GM12865 (cell line): ENCODE measurements around the gene ADSS2.
A peak's percentile ranks its signal among the peaks of the same experiment; 100 is the strongest.

Experiments
- DNase-seq: peaks from one replicate; pipeline ENCODE4 v3.0.0; 2010; ENCODE audit warnings: low read depth
- H3K4me3 ChIP-seq: 2 replicates; pipeline ENCODE4 v1.5.1; 2011; ENCODE audit warnings: mild to moderate bottlenecking, low read depth, low read length, control low read depth
- TF ChIP-seq, protein P1 (sequence below): IDR thresholded peaks from 2 replicates; pipeline ENCODE4 v1.5.1; 2011; ENCODE audit warnings: low read length, control low read depth, low read depth, inconsistent platforms; ENCODE audit not compliant: insufficient read depth; ENCODE audit errors: missing control alignments

The ADSS2 gene

DNA sequence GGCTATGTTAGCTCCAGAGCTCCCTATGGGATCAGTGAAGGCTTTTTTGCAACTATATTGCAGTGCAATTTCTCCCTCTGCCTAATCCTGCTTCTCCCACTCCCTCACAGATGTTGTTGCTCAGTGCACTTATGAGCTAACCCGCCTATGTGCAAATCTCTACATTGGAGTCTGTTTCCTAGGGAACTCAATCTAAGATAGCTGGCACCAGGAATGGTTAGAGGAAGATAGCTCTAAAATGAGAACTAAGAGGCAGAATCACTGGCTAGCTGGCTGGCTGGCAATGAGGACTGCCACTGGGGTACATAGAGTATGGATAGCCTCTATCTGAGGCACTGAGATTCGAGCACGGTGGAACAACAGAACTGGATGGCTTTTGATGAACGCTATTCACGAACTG is 39.5 kb downstream of the ADSS2 start:
- no peak overlapping the region for H3K4me3 ChIP-seq
- TF ChIP-seq, protein P1, sequence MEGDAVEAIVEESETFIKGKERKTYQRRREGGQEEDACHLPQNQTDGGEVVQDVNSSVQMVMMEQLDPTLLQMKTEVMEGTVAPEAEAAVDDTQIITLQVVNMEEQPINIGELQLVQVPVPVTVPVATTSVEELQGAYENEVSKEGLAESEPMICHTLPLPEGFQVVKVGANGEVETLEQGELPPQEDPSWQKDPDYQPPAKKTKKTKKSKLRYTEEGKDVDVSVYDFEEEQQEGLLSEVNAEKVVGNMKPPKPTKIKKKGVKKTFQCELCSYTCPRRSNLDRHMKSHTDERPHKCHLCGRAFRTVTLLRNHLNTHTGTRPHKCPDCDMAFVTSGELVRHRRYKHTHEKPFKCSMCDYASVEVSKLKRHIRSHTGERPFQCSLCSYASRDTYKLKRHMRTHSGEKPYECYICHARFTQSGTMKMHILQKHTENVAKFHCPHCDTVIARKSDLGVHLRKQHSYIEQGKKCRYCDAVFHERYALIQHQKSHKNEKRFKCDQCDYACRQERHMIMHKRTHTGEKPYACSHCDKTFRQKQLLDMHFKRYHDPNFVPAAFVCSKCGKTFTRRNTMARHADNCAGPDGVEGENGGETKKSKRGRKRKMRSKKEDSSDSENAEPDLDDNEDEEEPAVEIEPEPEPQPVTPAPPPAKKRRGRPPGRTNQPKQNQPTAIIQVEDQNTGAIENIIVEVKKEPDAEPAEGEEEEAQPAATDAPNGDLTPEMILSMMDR = no peak
- DNase-seq = no peak

DNA sequence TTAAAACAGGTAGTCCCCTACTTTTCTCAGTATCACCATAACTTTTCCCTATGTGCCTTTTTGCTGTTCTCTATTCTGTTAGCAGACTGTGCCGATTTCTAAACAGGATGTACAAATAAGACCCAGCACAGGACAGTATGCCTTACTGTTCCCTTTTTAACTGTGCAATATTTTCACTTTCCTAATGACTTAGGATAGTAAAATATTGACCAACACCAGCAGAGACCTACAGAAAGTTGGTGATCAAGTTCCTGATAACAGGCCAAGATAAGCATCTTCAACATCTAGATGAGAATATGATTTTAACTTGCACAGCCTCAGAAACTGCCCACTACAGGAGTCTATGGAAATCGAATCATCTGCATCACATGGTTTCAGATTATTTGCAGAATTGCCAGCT is 42.0 kb downstream of the ADSS2 start:
- H3K4me3 ChIP-seq = no peak overlapping the region
- peak; percentile 58 for DNase-seq
- TF ChIP-seq, protein P1 = no peak

DNA sequence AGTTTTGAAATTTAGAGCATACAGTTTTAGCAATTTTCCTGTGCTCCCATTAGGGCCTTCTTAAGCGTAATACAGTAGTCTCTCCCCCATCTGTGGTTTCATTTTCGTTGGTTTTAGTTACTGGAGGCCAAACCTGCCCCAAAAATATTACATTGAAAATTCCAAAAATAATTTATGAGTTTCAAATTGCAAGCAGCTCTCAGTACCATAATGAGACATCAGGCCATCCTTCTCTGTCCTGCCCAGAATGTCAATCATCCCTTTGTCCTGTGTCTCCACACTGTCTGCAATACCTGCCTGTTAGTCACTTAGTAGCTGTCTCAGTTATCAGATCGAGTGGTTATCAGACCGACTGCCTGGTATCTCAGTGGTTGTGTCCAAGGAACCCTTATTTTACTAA is 45.4 kb downstream of the ADSS2 start:
- peak; percentile 87 for DNase-seq
- TF ChIP-seq, protein P1 = no peak
- H3K4me3 ChIP-seq = peak overlapping the region; percentile 34

DNA sequence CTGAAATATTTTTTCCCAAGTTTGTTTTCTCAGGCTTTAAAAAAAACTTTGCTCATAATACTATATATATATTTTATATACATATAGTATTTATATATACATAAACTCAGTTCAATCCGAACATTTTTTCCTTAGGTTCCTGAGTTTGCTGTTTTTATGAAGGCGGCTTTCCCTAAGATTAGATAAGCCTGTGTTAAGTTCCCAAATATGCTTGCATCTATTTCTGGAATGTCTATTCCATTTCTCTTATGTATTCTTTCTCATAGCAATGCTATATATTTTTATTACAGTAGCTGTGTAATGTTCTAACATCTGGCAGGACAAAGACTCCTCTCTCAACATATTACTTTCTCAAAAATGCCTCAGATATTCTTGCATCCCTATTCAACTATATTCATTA is 45.9 kb downstream of the ADSS2 start:
- no peak for DNase-seq
- TF ChIP-seq, protein P1 = no peak

DNA sequence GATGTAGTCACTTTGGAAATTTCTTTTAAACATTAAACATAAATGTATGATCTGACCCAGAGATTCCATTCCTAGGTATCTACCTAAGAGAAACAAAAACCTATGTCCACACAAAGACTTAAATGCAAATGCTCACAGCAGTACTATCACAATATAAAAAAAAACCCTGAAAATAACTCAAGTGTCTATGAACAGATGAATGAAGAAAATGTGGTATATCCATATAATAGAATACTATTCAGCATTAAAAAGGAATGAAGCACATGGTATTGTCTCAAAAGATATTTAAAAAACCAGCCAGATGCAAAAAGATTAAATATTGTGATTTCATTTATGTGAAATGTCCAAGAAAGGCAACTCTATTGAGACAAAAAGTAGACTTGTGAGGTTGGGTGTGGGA is 48.3 kb downstream of the ADSS2 start:
- no peak for DNase-seq
- TF ChIP-seq, protein P1 = no peak
- H3K4me3 ChIP-seq = no peak overlapping the region

More for the DNA sequence above, 45.9 kb downstream of the ADSS2 start:
- peak overlapping the region; percentile 34; the same call in 1 of the 2 replicates for H3K4me3 ChIP-seq

DNA sequence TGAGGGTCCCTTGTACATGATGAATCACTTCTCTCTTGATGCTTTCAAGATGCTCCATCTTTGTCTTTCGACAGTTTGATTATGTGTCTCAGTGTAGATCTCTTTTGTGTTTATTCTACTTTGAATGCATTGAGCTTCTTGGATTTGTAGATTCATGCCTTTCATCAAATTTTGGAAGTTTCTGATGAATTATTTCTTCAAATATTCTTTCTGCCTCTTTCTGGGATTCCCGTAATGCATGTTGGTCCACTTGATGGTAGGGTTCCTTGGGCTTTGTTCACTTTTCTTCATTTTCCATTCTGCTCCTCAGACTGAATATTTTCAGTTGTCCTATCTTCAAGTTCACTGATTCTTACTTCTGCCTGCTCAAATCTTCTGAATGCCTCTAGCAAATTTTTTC is 50.7 kb downstream of the ADSS2 start:
- TF ChIP-seq, protein P1 = no peak
- H3K4me3 ChIP-seq = no peak overlapping the region
- no peak for DNase-seq

DNA sequence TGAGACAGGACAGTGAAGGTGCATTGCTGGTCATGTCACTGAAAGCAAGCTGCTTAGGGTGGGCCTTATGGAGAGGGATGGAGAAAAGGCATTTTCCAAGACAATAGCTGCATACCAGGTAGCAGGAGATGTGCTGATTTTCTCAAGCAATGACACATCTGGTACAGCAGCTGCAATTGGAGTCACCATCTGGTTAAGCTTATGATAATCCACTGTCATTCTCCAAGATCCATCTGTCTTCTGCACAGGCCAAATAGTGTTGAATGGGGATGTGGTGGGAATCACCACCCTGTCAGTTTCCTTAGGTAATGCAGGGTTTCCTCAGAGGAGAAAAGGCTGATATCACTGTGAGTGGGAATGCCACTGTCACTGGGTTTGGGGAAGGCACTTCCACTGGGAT is 54.6 kb downstream of the ADSS2 start:
- TF ChIP-seq, protein P1 = no peak
- H3K4me3 ChIP-seq = no peak overlapping the region
- no peak for DNase-seq
